Measurements from ENCODE around the gene OR13C5. TPM values are rescaled to one million over a fixed set of nuclear protein-coding genes. Genes with fewer than 3 reads are reported as not detected.
"Not testable (repeated sequence)": the region's sequence is repeated elsewhere in the genome, so short reads cannot be mapped to it uniquely, and the experiment has no call there.

The OR13C5 gene, protein sequence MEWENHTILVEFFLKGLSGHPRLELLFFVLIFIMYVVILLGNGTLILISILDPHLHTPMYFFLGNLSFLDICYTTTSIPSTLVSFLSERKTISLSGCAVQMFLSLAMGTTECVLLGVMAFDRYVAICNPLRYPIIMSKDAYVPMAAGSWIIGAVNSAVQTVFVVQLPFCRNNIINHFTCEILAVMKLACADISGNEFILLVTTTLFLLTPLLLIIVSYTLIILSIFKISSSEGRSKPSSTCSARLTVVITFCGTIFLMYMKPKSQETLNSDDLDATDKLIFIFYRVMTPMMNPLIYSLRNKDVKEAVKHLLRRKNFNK
- total RNA-seq (not detected), polyA plus RNA-seq (not detected)

DNA sequence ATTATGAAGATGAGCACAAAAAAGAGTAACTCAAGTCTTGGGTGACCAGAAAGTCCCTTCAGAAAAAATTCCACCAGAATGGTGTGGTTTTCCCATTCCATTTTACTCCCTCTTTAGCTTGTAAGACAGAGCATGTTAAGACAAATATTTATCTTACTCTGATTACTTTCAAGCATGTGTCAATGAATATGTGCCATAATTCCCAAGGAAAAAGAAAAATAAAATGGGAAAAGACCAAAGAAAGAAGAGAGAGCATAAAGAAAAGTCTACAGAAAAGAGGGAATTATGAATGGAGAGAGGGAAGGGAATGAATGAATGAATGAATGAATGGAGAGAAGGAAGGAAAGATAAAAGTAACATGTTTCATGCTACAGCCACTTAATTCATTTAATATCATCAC lies at the start of gene OR13C5:
Gene OR13C5 (minus strand): TSS at position 101 of the 400 bp plus-strand sequence. CDS start 0 bp downstream, at position 101.
- not testable (repeated sequence) for H3K36me3 ChIP-seq (ENCODE audit: control insufficient read depth in 4 of 4, insufficient read depth in 3 of 4, low read depth in 1 of 4, low read length in 3 of 4); H3K27ac ChIP-seq (ENCODE audit: low read depth in 1 of 2, low read length in 2 of 2); H3K4me3 ChIP-seq (ENCODE audit: low read depth in 1 of 3, low read length in 3 of 3); H3K9ac ChIP-seq (ENCODE audit: low read depth in 1 of 2, low read length in 2 of 2); H3K27me3 ChIP-seq (ENCODE audit: control insufficient read depth in 4 of 4, insufficient read depth in 4 of 4, low read length in 3 of 4); DNase-seq (ENCODE audit: low spot score); H3K9me3 ChIP-seq (ENCODE audit: control insufficient read depth in 4 of 4, low read length in 3 of 4); H3K4me1 ChIP-seq (ENCODE audit: control insufficient read depth in 4 of 4, insufficient read depth in 4 of 4, low read length in 3 of 4)

DNA sequence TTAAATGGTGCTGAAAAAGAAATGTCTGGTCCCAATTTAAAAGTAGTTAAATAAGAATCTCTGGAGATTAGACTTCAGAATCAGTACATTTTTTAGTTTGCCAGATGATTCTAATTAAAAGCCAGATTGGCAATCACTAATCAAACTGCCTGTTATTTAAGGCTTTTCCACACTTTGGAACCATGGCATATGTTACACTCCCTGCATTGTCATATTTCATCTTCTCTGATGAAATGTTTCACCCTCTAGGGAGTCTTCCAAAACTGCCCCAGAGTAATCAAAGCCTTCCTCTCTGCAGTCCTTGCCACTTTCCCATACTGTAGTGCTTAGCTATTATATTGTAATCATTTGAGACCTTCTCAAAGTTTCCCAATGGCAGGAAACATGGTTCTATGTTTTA lies 36.2 kb upstream of the OR13C5 start:
- Histone ChIP-seq H3K27me3 (ENCODE audit: control insufficient read depth in 4 of 4, insufficient read depth in 4 of 4, low read length in 3 of 4) (no peaks in the 10 kb centered on the region), H3K27ac (ENCODE audit: low read depth in 1 of 2, low read length in 2 of 2) (no peak overlapping the region), H3K9me3 (ENCODE audit: control insufficient read depth in 4 of 4, low read length in 3 of 4) (peaks cover 0 to 6% (median under 1%) of the 10 kb centered on the region in 4 donors), H3K36me3 (ENCODE audit: control insufficient read depth in 4 of 4, insufficient read depth in 3 of 4, low read depth in 1 of 4, low read length in 3 of 4) (no peaks in the 10 kb centered on the region), H3K4me3 (ENCODE audit: low read depth in 1 of 3, low read length in 3 of 3) (no peak overlapping the region), H3K4me1 (ENCODE audit: control insufficient read depth in 4 of 4, insufficient read depth in 4 of 4, low read length in 3 of 4) (no peaks in the 10 kb centered on the region), H3K9ac (ENCODE audit: low read depth in 1 of 2, low read length in 2 of 2) (no peak overlapping the region)
- no peak for DNase-seq (ENCODE audit: low spot score)
- no peak for TF ChIP-seq EGR1 (IDR thresholded peaks at IDR 0.05; ENCODE audit: low read depth in 2 of 2)
- no peak for TF ChIP-seq JUND (IDR thresholded peaks at IDR 0.05)
- TF ChIP-seq TAF1 (conservative IDR thresholded peaks at IDR 0.05), result no peak
- TF ChIP-seq, protein P1, sequence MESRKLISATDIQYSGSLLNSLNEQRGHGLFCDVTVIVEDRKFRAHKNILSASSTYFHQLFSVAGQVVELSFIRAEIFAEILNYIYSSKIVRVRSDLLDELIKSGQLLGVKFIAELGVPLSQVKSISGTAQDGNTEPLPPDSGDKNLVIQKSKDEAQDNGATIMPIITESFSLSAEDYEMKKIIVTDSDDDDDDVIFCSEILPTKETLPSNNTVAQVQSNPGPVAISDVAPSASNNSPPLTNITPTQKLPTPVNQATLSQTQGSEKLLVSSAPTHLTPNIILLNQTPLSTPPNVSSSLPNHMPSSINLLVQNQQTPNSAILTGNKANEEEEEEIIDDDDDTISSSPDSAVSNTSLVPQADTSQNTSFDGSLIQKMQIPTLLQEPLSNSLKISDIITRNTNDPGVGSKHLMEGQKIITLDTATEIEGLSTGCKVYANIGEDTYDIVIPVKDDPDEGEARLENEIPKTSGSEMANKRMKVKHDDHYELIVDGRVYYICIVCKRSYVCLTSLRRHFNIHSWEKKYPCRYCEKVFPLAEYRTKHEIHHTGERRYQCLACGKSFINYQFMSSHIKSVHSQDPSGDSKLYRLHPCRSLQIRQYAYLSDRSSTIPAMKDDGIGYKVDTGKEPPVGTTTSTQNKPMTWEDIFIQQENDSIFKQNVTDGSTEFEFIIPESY (IDR thresholded peaks at IDR 0.05), result no peak
- TF ChIP-seq, protein P2, sequence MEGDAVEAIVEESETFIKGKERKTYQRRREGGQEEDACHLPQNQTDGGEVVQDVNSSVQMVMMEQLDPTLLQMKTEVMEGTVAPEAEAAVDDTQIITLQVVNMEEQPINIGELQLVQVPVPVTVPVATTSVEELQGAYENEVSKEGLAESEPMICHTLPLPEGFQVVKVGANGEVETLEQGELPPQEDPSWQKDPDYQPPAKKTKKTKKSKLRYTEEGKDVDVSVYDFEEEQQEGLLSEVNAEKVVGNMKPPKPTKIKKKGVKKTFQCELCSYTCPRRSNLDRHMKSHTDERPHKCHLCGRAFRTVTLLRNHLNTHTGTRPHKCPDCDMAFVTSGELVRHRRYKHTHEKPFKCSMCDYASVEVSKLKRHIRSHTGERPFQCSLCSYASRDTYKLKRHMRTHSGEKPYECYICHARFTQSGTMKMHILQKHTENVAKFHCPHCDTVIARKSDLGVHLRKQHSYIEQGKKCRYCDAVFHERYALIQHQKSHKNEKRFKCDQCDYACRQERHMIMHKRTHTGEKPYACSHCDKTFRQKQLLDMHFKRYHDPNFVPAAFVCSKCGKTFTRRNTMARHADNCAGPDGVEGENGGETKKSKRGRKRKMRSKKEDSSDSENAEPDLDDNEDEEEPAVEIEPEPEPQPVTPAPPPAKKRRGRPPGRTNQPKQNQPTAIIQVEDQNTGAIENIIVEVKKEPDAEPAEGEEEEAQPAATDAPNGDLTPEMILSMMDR (IDR thresholded peaks at IDR 0.05; ENCODE audit: low read depth, low read length, missing input control), result no peak
- TF ChIP-seq, protein P3, sequence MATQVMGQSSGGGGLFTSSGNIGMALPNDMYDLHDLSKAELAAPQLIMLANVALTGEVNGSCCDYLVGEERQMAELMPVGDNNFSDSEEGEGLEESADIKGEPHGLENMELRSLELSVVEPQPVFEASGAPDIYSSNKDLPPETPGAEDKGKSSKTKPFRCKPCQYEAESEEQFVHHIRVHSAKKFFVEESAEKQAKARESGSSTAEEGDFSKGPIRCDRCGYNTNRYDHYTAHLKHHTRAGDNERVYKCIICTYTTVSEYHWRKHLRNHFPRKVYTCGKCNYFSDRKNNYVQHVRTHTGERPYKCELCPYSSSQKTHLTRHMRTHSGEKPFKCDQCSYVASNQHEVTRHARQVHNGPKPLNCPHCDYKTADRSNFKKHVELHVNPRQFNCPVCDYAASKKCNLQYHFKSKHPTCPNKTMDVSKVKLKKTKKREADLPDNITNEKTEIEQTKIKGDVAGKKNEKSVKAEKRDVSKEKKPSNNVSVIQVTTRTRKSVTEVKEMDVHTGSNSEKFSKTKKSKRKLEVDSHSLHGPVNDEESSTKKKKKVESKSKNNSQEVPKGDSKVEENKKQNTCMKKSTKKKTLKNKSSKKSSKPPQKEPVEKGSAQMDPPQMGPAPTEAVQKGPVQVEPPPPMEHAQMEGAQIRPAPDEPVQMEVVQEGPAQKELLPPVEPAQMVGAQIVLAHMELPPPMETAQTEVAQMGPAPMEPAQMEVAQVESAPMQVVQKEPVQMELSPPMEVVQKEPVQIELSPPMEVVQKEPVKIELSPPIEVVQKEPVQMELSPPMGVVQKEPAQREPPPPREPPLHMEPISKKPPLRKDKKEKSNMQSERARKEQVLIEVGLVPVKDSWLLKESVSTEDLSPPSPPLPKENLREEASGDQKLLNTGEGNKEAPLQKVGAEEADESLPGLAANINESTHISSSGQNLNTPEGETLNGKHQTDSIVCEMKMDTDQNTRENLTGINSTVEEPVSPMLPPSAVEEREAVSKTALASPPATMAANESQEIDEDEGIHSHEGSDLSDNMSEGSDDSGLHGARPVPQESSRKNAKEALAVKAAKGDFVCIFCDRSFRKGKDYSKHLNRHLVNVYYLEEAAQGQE (IDR thresholded peaks at IDR 0.05), result no peak
- TF ChIP-seq, protein P4, sequence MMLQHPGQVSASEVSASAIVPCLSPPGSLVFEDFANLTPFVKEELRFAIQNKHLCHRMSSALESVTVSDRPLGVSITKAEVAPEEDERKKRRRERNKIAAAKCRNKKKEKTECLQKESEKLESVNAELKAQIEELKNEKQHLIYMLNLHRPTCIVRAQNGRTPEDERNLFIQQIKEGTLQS (IDR thresholded peaks at IDR 0.05), result no peak
- TF ChIP-seq HNF4G (IDR thresholded peaks at IDR 0.05), result no peak
- TF ChIP-seq GABPA (IDR thresholded peaks at IDR 0.05 in 1 of 2, conservative IDR thresholded peaks at IDR 0.05 in 1 of 2), result no peak
- no peak for TF ChIP-seq HNF4A (conservative IDR thresholded peaks at IDR 0.05)

Measured in liver (tissue), 9 donors.